ENCODE data around the gene SMAD9.

Gene SMAD9

GRCh38 chr13:36919833-36920615 lies at the start of gene SMAD9:
SMAD9 (minus strand) TSS chr13:36920238; CDS start chr13:36879689, 40,549 bp downstream.
- DNase-seq (ENCODE audit: low read depth): no peak

GRCh38 chr13:36966404-36966803 lies 46.4 kb upstream of the SMAD9 start:
- no peak for DNase-seq (ENCODE audit: low read depth)

- DNase-seq (ENCODE audit: low read depth): no peak
Measured at GRCh38 chr13:36965767-36966166, 45.7 kb upstream of the SMAD9 start.

- DNase-seq (ENCODE audit: low read depth): no peak
Measured at GRCh38 chr13:36959456-36960116, 39.5 kb upstream of the SMAD9 start.

- no peak for DNase-seq (ENCODE audit: low read depth)
Measured at GRCh38 chr13:36954542-36954941, 34.5 kb upstream of the SMAD9 start.

- DNase-seq (ENCODE audit: low read depth): no peak
Measured at GRCh38 chr13:36950920-36951319, 30.9 kb upstream of the SMAD9 start.

GRCh38 chr13:36950330-36950729 lies 30.3 kb upstream of the SMAD9 start:
- DNase-seq (ENCODE audit: low read depth): no peak

GRCh38 chr13:36945078-36945477 lies 25.0 kb upstream of the SMAD9 start:
- no peak for DNase-seq (ENCODE audit: low read depth)

- DNase-seq (ENCODE audit: low read depth): no peak
Measured at GRCh38 chr13:36925603-36926002, 5.6 kb upstream of the SMAD9 start.

GRCh38 chr13:36924001-36924400 lies 4.0 kb upstream of the SMAD9 start:
- no peak for DNase-seq (ENCODE audit: low read depth)

GRCh38 chr13:36921631-36922301 lies 1.7 kb upstream of the SMAD9 start:
- DNase-seq (ENCODE audit: low read depth): no peak

- no peak for DNase-seq (ENCODE audit: low read depth)
Measured at GRCh38 chr13:36920616-36921185, 663 bp upstream of the SMAD9 start.

- DNase-seq (ENCODE audit: low read depth): no peak
Measured at GRCh38 chr13:36919171-36919832, 736 bp downstream of the SMAD9 start.

GRCh38 chr13:36918246-36919131 lies 1.5 kb downstream of the SMAD9 start:
- no peak for DNase-seq (ENCODE audit: low read depth)

- no peak for DNase-seq (ENCODE audit: low read depth)
Measured at GRCh38 chr13:36917311-36917710, 2.7 kb downstream of the SMAD9 start.

GRCh38 chr13:36915896-36916640 lies 4.0 kb downstream of the SMAD9 start:
- no peak for DNase-seq (ENCODE audit: low read depth)

- DNase-seq (ENCODE audit: low read depth): no peak
Measured at GRCh38 chr13:36915106-36915505, 4.9 kb downstream of the SMAD9 start.

GRCh38 chr13:36914648-36915047 lies 5.4 kb downstream of the SMAD9 start:
- no peak for DNase-seq (ENCODE audit: low read depth)

- no peak for DNase-seq (ENCODE audit: low read depth)
Measured at GRCh38 chr13:36913463-36913862, 6.6 kb downstream of the SMAD9 start.

GRCh38 chr13:36912973-36913372 lies 7.1 kb downstream of the SMAD9 start:
- no peak for DNase-seq (ENCODE audit: low read depth)
